ENCODE measurements around the gene TNFRSF13B.
"Not testable (repeated sequence)": the region's sequence is repeated elsewhere in the genome, so short reads cannot be mapped to it uniquely, and the experiment has no call there.

DNA sequence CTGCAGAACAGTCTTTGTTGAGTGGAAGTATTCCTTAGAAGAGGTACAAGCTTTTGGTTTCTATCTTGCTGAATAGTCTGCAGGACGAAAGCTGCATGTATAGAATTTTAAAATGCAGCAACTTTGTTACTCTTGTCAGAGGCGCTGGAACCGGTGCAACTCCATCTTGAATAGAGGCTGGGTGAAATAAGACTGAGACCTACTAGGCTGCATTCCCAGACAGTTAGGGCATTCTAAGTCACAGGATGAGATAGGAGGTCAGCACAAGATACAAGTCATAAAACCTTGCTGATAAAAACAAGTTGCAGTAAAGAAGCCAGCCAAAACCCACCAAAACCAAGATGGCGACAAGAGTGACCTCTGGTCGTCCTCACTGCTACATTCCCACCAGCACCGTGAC is 50.5 kb downstream of the TNFRSF13B start:
- TF ChIP-seq, protein P1, sequence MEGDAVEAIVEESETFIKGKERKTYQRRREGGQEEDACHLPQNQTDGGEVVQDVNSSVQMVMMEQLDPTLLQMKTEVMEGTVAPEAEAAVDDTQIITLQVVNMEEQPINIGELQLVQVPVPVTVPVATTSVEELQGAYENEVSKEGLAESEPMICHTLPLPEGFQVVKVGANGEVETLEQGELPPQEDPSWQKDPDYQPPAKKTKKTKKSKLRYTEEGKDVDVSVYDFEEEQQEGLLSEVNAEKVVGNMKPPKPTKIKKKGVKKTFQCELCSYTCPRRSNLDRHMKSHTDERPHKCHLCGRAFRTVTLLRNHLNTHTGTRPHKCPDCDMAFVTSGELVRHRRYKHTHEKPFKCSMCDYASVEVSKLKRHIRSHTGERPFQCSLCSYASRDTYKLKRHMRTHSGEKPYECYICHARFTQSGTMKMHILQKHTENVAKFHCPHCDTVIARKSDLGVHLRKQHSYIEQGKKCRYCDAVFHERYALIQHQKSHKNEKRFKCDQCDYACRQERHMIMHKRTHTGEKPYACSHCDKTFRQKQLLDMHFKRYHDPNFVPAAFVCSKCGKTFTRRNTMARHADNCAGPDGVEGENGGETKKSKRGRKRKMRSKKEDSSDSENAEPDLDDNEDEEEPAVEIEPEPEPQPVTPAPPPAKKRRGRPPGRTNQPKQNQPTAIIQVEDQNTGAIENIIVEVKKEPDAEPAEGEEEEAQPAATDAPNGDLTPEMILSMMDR (IDR thresholded peaks at IDR 0.05 in 2 of 3, conservative IDR thresholded peaks at IDR 0.05 in 1 of 3; ENCODE audit: control insufficient read depth in 2 of 3, extremely low read depth in 1 of 3, insufficient read depth in 1 of 3, low read depth in 3 of 3, low read length in 3 of 3): not testable (repeated sequence)
- TF ChIP-seq TCF7 (IDR thresholded peaks at IDR 0.05; ENCODE audit: borderline replicate concordance); CBFB (IDR thresholded peaks at IDR 0.05; ENCODE audit: low read depth); HCFC1 (IDR thresholded peaks at IDR 0.05; ENCODE audit: low read length): not testable (repeated sequence)
